H1 (cell line): ENCODE data around the gene KLHL29.

ENCODE experiments used
- BACH1 ChIP-seq: IDR thresholded peaks from 2 replicates; pipeline ENCODE4 v1.6.1; 2012; ENCODE audit warnings: low read length, improper control_type of control experiment
- BRCA1 ChIP-seq: IDR thresholded peaks from 2 replicates; pipeline ENCODE4 v1.6.1; 2012; ENCODE audit warnings: low read depth, low read length, improper control_type of control experiment
- CHD2 ChIP-seq: IDR thresholded peaks from 2 replicates; pipeline ENCODE4 v1.6.1; 2012; ENCODE audit warnings: low read length, improper control_type of control experiment
- EGR1 ChIP-seq: IDR thresholded peaks from 2 replicates; pipeline ENCODE4 v1.6.1; 2011; ENCODE audit warnings: low read depth, low read length, borderline replicate concordance
- EZH2 ChIP-seq: fragments of 200-600 bp; sonication (generic); IDR thresholded peaks from 2 replicates; pipeline ENCODE4 v1.7.1; 2012; ENCODE audit warnings: low read depth, mild to moderate bottlenecking, moderate library complexity, low read length, inconsistent platforms; ENCODE audit not compliant: severe bottlenecking
- GABPA ChIP-seq: IDR thresholded peaks from 2 replicates; pipeline ENCODE4 v1.6.1; 2011; ENCODE audit warnings: mild to moderate bottlenecking, low read length, moderate library complexity, borderline replicate concordance; ENCODE audit not compliant: insufficient read depth
- POLR2A ChIP-seq, 2 experiments: IDR thresholded peaks; 1 replicate in 1 of 2; 2 replicates in 1 of 2; pipeline ENCODE4 v1.6.1; 2011; ENCODE audit warnings: low read depth in 2 of 2, low read length in 2 of 2, mild to moderate bottlenecking in 2 of 2; ENCODE audit errors: control extremely low read depth in 1 of 2
- RAD21 ChIP-seq, 2 experiments: IDR thresholded peaks in 1 of 2; conservative IDR thresholded peaks in 1 of 2; 2 replicates each; pipeline ENCODE4 v1.6.1; 2011; ENCODE audit warnings: low read depth in 2 of 2, low read length in 2 of 2, improper control_type of control experiment in 1 of 2, inconsistent platforms in 1 of 2, mild to moderate bottlenecking in 1 of 2, moderate library complexity in 1 of 2
- SIN3A ChIP-seq, 2 experiments: IDR thresholded peaks in 1 of 2; conservative IDR thresholded peaks in 1 of 2; 2 replicates each; pipeline ENCODE4 v1.6.1; 2011 to 2012; ENCODE audit warnings: low read length in 2 of 2, improper control_type of control experiment in 1 of 2, low read depth in 1 of 2, mild to moderate bottlenecking in 1 of 2
- TBP ChIP-seq: IDR thresholded peaks from 2 replicates; pipeline ENCODE4 v1.6.1; 2011; ENCODE audit warnings: low read depth, low read length, improper control_type of control experiment
- YY1 ChIP-seq: IDR thresholded peaks from 2 replicates; pipeline ENCODE4 v1.6.1; 2011; ENCODE audit warnings: low read depth, mild to moderate bottlenecking, low read length
- TF ChIP-seq, protein P1 (sequence below), 3 experiments: IDR thresholded peaks; 1 replicate in 2 of 3; 2 replicates in 1 of 3; pipeline versions ENCODE4 v1.5.1 to v1.6.1; 2011; ENCODE audit warnings: low read length in 3 of 3, mild to moderate bottlenecking in 3 of 3, inconsistent platforms in 2 of 3, low read depth in 1 of 3, moderate library complexity in 1 of 3; ENCODE audit not compliant: insufficient read depth in 1 of 3; ENCODE audit errors: control extremely low read depth in 1 of 3
- TF ChIP-seq, protein P2 (sequence below): IDR thresholded peaks from 2 replicates; pipeline ENCODE4 v1.6.1; 2012; ENCODE audit warnings: low read length, inconsistent platforms

DNA sequence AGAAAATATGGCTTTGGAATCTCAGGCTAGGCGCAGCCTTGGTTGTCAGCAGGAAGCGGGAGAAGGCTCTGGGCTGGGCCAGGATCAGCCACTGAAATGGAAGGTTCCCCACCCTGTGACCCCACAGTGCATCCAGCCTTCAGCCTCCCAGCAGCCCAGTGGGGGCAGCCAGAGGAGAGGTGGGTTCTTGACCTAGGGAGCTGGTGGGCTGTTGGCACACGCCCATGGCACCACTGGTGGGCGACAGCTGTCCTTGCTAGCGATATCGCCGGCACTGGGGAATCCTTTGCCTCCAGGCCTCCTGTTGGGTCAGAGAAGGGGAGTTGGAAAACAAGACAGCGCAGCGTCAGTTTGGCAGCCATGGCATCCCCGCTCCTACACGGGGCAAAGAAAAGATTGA lies 92.4 kb downstream of the KLHL29 start:
- no peak for TF ChIP-seq POLR2A (IDR thresholded peaks at IDR 0.05; ENCODE audit: control extremely low read depth in 1 of 2, low read depth in 2 of 2, low read length in 2 of 2)
- no peak for TF ChIP-seq GABPA
- TF ChIP-seq, protein P1, sequence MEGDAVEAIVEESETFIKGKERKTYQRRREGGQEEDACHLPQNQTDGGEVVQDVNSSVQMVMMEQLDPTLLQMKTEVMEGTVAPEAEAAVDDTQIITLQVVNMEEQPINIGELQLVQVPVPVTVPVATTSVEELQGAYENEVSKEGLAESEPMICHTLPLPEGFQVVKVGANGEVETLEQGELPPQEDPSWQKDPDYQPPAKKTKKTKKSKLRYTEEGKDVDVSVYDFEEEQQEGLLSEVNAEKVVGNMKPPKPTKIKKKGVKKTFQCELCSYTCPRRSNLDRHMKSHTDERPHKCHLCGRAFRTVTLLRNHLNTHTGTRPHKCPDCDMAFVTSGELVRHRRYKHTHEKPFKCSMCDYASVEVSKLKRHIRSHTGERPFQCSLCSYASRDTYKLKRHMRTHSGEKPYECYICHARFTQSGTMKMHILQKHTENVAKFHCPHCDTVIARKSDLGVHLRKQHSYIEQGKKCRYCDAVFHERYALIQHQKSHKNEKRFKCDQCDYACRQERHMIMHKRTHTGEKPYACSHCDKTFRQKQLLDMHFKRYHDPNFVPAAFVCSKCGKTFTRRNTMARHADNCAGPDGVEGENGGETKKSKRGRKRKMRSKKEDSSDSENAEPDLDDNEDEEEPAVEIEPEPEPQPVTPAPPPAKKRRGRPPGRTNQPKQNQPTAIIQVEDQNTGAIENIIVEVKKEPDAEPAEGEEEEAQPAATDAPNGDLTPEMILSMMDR (IDR thresholded peaks at IDR 0.05; ENCODE audit: control extremely low read depth in 1 of 3, insufficient read depth in 1 of 3, low read depth in 1 of 3, low read length in 3 of 3): no peak
- no peak for TF ChIP-seq BACH1
- no peak for TF ChIP-seq RAD21 (IDR thresholded peaks at IDR 0.05 in 1 of 2, conservative IDR thresholded peaks at IDR 0.05 in 1 of 2; ENCODE audit: low read depth in 2 of 2, low read length in 2 of 2)
- TF ChIP-seq BRCA1: no peak
- TF ChIP-seq YY1: no peak
- no peak for TF ChIP-seq CHD2
- TF ChIP-seq EZH2: no peak
- no peak for TF ChIP-seq EGR1
- no peak for TF ChIP-seq TBP
- TF ChIP-seq SIN3A (conservative IDR thresholded peaks at IDR 0.05 in 1 of 2, IDR thresholded peaks at IDR 0.05 in 1 of 2; ENCODE audit: low read depth in 1 of 2, low read length in 2 of 2): no peak
- TF ChIP-seq, protein P2, sequence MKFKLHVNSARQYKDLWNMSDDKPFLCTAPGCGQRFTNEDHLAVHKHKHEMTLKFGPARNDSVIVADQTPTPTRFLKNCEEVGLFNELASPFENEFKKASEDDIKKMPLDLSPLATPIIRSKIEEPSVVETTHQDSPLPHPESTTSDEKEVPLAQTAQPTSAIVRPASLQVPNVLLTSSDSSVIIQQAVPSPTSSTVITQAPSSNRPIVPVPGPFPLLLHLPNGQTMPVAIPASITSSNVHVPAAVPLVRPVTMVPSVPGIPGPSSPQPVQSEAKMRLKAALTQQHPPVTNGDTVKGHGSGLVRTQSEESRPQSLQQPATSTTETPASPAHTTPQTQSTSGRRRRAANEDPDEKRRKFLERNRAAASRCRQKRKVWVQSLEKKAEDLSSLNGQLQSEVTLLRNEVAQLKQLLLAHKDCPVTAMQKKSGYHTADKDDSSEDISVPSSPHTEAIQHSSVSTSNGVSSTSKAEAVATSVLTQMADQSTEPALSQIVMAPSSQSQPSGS: no peak
